GM23338 (cell line): ENCODE data around the gene PPFIBP2. TPM values are rescaled to one million over a fixed set of nuclear protein-coding genes. Genes with fewer than 3 reads are reported as not detected.

ENCODE experiments used
- ATAC-seq: fragments of 200-7000 bp; cut with Tn5 transposase; 3 replicates; pipeline ENCODE4 v1.9.1; 2020
- DNase-seq: peaks from one replicate; pipeline ENCODE4 v3.0.0-alpha.2; 2015; ENCODE audit warnings: low spot score
- H2AFZ ChIP-seq: fragments of 200-600 bp; sonication (generic); 2 replicates; pipeline ENCODE4 v1.8.0; 2016; ENCODE audit warnings: antibody characterized with exemption, mild to moderate bottlenecking, moderate library complexity
- H3F3A ChIP-seq: fragments of 200-600 bp; sonication (generic); replicated peaks from 2 replicates; pipeline ENCODE4 v1.8.0; 2017; ENCODE audit warnings: antibody characterized with exemption, mixed run types, low read depth
- H3K27ac ChIP-seq: fragments of 200-600 bp; sonication (generic); 2 replicates; pipeline ENCODE4 v1.6.1; 2016; ENCODE audit warnings: low read depth
- H3K27me3 ChIP-seq: fragments of 200-600 bp; sonication (generic); 2 replicates; pipeline ENCODE4 v1.8.0; 2016; ENCODE audit warnings: mild to moderate bottlenecking, mixed run types, moderate library complexity; ENCODE audit not compliant: insufficient read depth
- H3K36me3 ChIP-seq: fragments of 200-600 bp; sonication (generic); 2 replicates; pipeline ENCODE4 v1.8.0; 2016; ENCODE audit warnings: mild to moderate bottlenecking; ENCODE audit not compliant: insufficient read depth
- H3K4me1 ChIP-seq: fragments of 200-600 bp; sonication (generic); 2 replicates; pipeline ENCODE4 v1.8.0; 2016; ENCODE audit warnings: mild to moderate bottlenecking, moderate library complexity; ENCODE audit not compliant: insufficient read depth
- H3K4me2 ChIP-seq: fragments of 200-600 bp; sonication (generic); 2 replicates; pipeline ENCODE4 v1.7.1; 2017; ENCODE audit warnings: mixed run types
- H3K4me3 ChIP-seq: fragments of 200-600 bp; sonication (generic); 2 replicates; pipeline ENCODE4 v1.6.1; 2016; ENCODE audit warnings: mixed run types
- H3K79me2 ChIP-seq: fragments of 200-600 bp; sonication (generic); replicated peaks from 2 replicates; pipeline ENCODE4 v1.8.0; 2017; ENCODE audit warnings: mild to moderate bottlenecking; ENCODE audit not compliant: insufficient read depth
- H3K9me2 ChIP-seq: fragments of 200-600 bp; sonication (generic); 2 replicates; pipeline ENCODE4 v1.8.0; 2017; ENCODE audit not compliant: insufficient read depth
- H4K20me1 ChIP-seq: fragments of 200-600 bp; sonication (generic); replicated peaks from 2 replicates; pipeline ENCODE4 v1.8.0; 2017; ENCODE audit warnings: mild to moderate bottlenecking; ENCODE audit not compliant: insufficient read depth
- H3K27ac Mint-ChIP-seq: 2 replicates; pipeline ENCODE4 v1.8.0; 2020; ENCODE audit warnings: inconsistent platforms, mild to moderate bottlenecking, moderate library complexity, mixed read lengths
- H3K27me3 Mint-ChIP-seq: 3 replicates; pipeline ENCODE4 v1.8.0; 2022; ENCODE audit warnings: low read depth, mild to moderate bottlenecking, moderate library complexity, mixed read lengths, inconsistent platforms; ENCODE audit not compliant: insufficient read depth, poor library complexity
- H3K36me3 Mint-ChIP-seq: 3 replicates; pipeline ENCODE4 v1.8.0; 2021; ENCODE audit warnings: low read depth, mild to moderate bottlenecking, inconsistent platforms, moderate library complexity, mixed read lengths
- H3K4me1 Mint-ChIP-seq: 3 replicates; pipeline ENCODE4 v1.8.0; 2020; ENCODE audit warnings: mild to moderate bottlenecking, inconsistent platforms, mixed read lengths
- H3K4me3 Mint-ChIP-seq: 3 replicates; pipeline ENCODE4 v1.8.0; 2021; ENCODE audit warnings: moderate library complexity, mild to moderate bottlenecking, inconsistent platforms, mixed read lengths
- H3K9me3 Mint-ChIP-seq: 3 replicates; pipeline ENCODE4 v1.8.0; 2020; ENCODE audit warnings: moderate library complexity, mild to moderate bottlenecking, inconsistent platforms, mixed read lengths
- CREB1 ChIP-seq: fragments of 250-450 bp; sonication (Bioruptor Pico); IDR thresholded peaks from 2 replicates; pipeline ENCODE4 v1.5.0; 2020; ENCODE audit warnings: low read depth, mild to moderate bottlenecking, moderate library complexity
- EZH2 ChIP-seq: fragments of 200-600 bp; sonication (generic); IDR thresholded peaks from one replicate; pipeline ENCODE4 v1.8.0; 2017; ENCODE audit warnings: antibody characterized with exemption, mild to moderate bottlenecking, low read depth; ENCODE audit not compliant: unreplicated experiment
- EZH2phosphoT487 ChIP-seq: fragments of 200-600 bp; sonication (generic); IDR thresholded peaks from one replicate; pipeline ENCODE4 v1.8.1; 2018; ENCODE audit warnings: antibody characterized with exemption; ENCODE audit not compliant: unreplicated experiment
- JUNB ChIP-seq: IDR thresholded peaks from one replicate; pipeline ENCODE4 v1.6.1; 2016; ENCODE audit warnings: antibody characterized with exemption; ENCODE audit not compliant: unreplicated experiment
- NANOG ChIP-seq: IDR thresholded peaks from 2 replicates; pipeline ENCODE4 v1.6.1; 2016; ENCODE audit warnings: antibody characterized with exemption, borderline replicate concordance
- POLR2AphosphoS5 ChIP-seq: IDR thresholded peaks from 2 replicates; pipeline ENCODE4 v1.6.1; 2016; ENCODE audit warnings: antibody characterized with exemption, low read depth
- STAT1 ChIP-seq: IDR thresholded peaks from one replicate; pipeline ENCODE4 v1.6.1; 2016; ENCODE audit warnings: antibody characterized with exemption; ENCODE audit not compliant: unreplicated experiment
- ZNF114 ChIP-seq: fragments of 250-450 bp; sonication (Bioruptor Pico); IDR thresholded peaks from 2 replicates; pipeline ENCODE4 v1.5.0; 2020; ENCODE audit warnings: mild to moderate bottlenecking, moderate library complexity
- ZNF331 ChIP-seq: fragments of 250-450 bp; sonication (Bioruptor Pico); IDR thresholded peaks from 2 replicates; pipeline ENCODE4 v1.5.0; 2020; ENCODE audit warnings: low read depth, mild to moderate bottlenecking, moderate library complexity
- ZNF462 ChIP-seq: fragments of 250-450 bp; sonication (Bioruptor Pico); IDR thresholded peaks from 2 replicates; pipeline ENCODE4 v1.5.0; 2020; ENCODE audit warnings: mild to moderate bottlenecking, moderate library complexity
- polyA plus RNA-seq: library from polyadenylated mRNA; unstranded; fragments of >200 nt; fragmentation: Nextera tagmentation; extraction: Ambion mirVana; gene quantifications from 2 replicates; pipeline ENCODE4 v1.2.1, GENCODE V29; 2016
- total RNA-seq: library from RNA; depleted of rRNA; stranded (reverse); fragments of >200 nt; shearing (Covaris generic); gene quantifications from 2 replicates; pipeline ENCODE4 v1.2.3, GENCODE V29; 2014
- TF ChIP-seq, protein P1 (sequence below): IDR thresholded peaks from 2 replicates; pipeline ENCODE4 v1.6.1; 2016; ENCODE audit warnings: antibody characterized with exemption
- TF ChIP-seq, protein P2 (sequence below), 2 experiments: fragments of 200-600 bp in 1 of 2; sonication (generic) in 1 of 2; conservative IDR thresholded peaks; 2 replicates each; pipeline versions ENCODE4 v1.5.1 to v1.6.1; 2016 to 2017; ENCODE audit warnings: antibody characterized with exemption in 2 of 2, low read depth in 2 of 2, mild to moderate bottlenecking in 2 of 2, moderate library complexity in 1 of 2
- TF ChIP-seq, protein P3 (sequence below): IDR thresholded peaks from one replicate; pipeline ENCODE4 v1.6.1; 2018; ENCODE audit warnings: antibody characterized with exemption; ENCODE audit not compliant: unreplicated experiment

The PPFIBP2 gene
- total and polyA plus RNA-seq, 2 experiments from 2014 or later: 7.1 to 14.8 TPM

DNA sequence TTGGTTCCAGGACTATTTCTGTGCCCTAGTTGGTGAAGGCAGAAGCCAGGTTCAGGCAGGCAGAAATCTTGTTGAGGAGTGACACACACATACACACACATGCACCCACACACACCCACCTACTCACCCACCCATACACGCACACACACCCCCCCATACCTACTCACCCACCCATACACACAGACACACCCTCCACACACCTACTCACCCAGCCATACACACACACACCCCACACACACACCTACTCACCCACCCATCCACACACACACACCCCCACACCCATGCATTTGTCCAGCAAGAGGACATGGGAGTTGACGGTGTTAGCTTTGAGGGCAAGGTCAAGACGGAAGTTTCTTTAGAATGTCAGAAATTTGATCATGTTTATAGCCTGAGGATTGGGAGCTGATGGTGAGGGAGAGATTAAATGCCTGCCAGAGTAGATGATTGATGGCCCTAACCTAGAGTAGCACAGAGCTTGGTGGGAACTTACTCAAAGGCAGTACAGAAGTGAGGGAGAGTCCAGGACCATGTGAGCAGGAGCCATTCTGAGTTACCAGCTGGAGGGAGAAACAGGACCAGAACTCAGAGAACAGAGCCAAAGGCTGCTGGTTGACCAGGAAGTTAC lies 90.6 kb downstream of the PPFIBP2 start:
- no peaks in the 10 kb centered on the region for H3K9me2 ChIP-seq
- DNase-seq (no peak), ATAC-seq (no peak)
- no peak for TF ChIP-seq JUNB
- TF ChIP-seq ZNF462 (CRISPR knock-in tag): no peak
- TF ChIP-seq CREB1 (CRISPR knock-in tag): no peak
- no peak for TF ChIP-seq NANOG
- no peak for TF ChIP-seq EZH2phosphoT487
- no peak for TF ChIP-seq EZH2
- TF ChIP-seq, protein P1, sequence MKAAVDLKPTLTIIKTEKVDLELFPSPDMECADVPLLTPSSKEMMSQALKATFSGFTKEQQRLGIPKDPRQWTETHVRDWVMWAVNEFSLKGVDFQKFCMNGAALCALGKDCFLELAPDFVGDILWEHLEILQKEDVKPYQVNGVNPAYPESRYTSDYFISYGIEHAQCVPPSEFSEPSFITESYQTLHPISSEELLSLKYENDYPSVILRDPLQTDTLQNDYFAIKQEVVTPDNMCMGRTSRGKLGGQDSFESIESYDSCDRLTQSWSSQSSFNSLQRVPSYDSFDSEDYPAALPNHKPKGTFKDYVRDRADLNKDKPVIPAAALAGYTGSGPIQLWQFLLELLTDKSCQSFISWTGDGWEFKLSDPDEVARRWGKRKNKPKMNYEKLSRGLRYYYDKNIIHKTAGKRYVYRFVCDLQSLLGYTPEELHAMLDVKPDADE: no peak
- TF ChIP-seq ZNF331 (CRISPR knock-in tag): no peak
- TF ChIP-seq, protein P2, sequence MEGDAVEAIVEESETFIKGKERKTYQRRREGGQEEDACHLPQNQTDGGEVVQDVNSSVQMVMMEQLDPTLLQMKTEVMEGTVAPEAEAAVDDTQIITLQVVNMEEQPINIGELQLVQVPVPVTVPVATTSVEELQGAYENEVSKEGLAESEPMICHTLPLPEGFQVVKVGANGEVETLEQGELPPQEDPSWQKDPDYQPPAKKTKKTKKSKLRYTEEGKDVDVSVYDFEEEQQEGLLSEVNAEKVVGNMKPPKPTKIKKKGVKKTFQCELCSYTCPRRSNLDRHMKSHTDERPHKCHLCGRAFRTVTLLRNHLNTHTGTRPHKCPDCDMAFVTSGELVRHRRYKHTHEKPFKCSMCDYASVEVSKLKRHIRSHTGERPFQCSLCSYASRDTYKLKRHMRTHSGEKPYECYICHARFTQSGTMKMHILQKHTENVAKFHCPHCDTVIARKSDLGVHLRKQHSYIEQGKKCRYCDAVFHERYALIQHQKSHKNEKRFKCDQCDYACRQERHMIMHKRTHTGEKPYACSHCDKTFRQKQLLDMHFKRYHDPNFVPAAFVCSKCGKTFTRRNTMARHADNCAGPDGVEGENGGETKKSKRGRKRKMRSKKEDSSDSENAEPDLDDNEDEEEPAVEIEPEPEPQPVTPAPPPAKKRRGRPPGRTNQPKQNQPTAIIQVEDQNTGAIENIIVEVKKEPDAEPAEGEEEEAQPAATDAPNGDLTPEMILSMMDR (conservative IDR thresholded peaks at IDR 0.05; ENCODE audit: low read depth in 2 of 2): no peak
- no peak for TF ChIP-seq STAT1
- no peak for TF ChIP-seq POLR2AphosphoS5
- TF ChIP-seq ZNF114 (CRISPR knock-in tag): no peak
- TF ChIP-seq, protein P3, sequence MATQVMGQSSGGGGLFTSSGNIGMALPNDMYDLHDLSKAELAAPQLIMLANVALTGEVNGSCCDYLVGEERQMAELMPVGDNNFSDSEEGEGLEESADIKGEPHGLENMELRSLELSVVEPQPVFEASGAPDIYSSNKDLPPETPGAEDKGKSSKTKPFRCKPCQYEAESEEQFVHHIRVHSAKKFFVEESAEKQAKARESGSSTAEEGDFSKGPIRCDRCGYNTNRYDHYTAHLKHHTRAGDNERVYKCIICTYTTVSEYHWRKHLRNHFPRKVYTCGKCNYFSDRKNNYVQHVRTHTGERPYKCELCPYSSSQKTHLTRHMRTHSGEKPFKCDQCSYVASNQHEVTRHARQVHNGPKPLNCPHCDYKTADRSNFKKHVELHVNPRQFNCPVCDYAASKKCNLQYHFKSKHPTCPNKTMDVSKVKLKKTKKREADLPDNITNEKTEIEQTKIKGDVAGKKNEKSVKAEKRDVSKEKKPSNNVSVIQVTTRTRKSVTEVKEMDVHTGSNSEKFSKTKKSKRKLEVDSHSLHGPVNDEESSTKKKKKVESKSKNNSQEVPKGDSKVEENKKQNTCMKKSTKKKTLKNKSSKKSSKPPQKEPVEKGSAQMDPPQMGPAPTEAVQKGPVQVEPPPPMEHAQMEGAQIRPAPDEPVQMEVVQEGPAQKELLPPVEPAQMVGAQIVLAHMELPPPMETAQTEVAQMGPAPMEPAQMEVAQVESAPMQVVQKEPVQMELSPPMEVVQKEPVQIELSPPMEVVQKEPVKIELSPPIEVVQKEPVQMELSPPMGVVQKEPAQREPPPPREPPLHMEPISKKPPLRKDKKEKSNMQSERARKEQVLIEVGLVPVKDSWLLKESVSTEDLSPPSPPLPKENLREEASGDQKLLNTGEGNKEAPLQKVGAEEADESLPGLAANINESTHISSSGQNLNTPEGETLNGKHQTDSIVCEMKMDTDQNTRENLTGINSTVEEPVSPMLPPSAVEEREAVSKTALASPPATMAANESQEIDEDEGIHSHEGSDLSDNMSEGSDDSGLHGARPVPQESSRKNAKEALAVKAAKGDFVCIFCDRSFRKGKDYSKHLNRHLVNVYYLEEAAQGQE: no peak
- no peaks in the 10 kb centered on the region for H3K36me3 Mint-ChIP-seq
- no peaks in the 10 kb centered on the region for H3F3A ChIP-seq
- H3K4me1 Mint-ChIP-seq: no peaks in the 10 kb centered on the region; the same call in 1 of the 3 replicates
- no peak overlapping the region for H3K27ac ChIP-seq
- H3K4me3 ChIP-seq: no peak overlapping the region
- H4K20me1 ChIP-seq: no peaks in the 10 kb centered on the region
- no peak overlapping the region for H3K27ac Mint-ChIP-seq
- H2AFZ ChIP-seq: no peak overlapping the region
- no peaks in the 10 kb centered on the region for H3K27me3 ChIP-seq
- H3K9me3 Mint-ChIP-seq: no peaks in the 10 kb centered on the region
- no peaks in the 10 kb centered on the region for H3K4me1 ChIP-seq
- H3K4me3 Mint-ChIP-seq: no peak overlapping the region
- no peaks in the 10 kb centered on the region for H3K36me3 ChIP-seq
- no peaks in the 10 kb centered on the region for H3K27me3 Mint-ChIP-seq
- no peaks in the 10 kb centered on the region for H3K79me2 ChIP-seq
- no peak overlapping the region for H3K4me2 ChIP-seq
